GM12878 (cell line): ENCODE results near the gene CRYGD.

Experiments
- BHLHE40 ChIP-seq, 2 experiments: fragments of 450-650 bp in 1 of 2; IDR thresholded peaks; 2 replicates each; pipeline ENCODE4 v1.6.1; 2011 to 2017; ENCODE audit warnings: low read depth in 2 of 2, borderline replicate concordance in 1 of 2, improper control_type of control experiment in 1 of 2, low read length in 1 of 2, mild to moderate bottlenecking in 1 of 2
- CTCF ChIP-seq, 3 experiments: IDR thresholded peaks in 2 of 3; conservative IDR thresholded peaks in 1 of 3; 2 replicates each; pipeline ENCODE4 v1.5.1; 2011; ENCODE audit warnings: low read depth in 3 of 3, low read length in 3 of 3, mild to moderate bottlenecking in 3 of 3, control low read depth in 2 of 3, moderate library complexity in 2 of 3, inconsistent platforms in 1 of 3, mixed read lengths in 1 of 3; ENCODE audit not compliant: control insufficient read depth in 2 of 3, insufficient read depth in 1 of 3; ENCODE audit errors: extremely low read depth in 1 of 3
- MXI1 ChIP-seq: fragments of 150-350 bp; IDR thresholded peaks from 2 replicates; pipeline ENCODE4 v1.6.1; 2011; ENCODE audit warnings: low read depth, mild to moderate bottlenecking, inconsistent platforms, low read length, improper control_type of control experiment
- SMC3 ChIP-seq: IDR thresholded peaks from 2 replicates; pipeline ENCODE4 v1.6.1; 2011; ENCODE audit warnings: low read length, improper control_type of control experiment, borderline replicate concordance

GRCh38 chr2:208125251-208125650 lies 927 bp upstream of the CRYGD start:
- TF ChIP-seq SMC3 (no peak), MXI1 (no peak), CTCF (IDR thresholded peaks at IDR 0.05 in 2 of 3, conservative IDR thresholded peaks at IDR 0.05 in 1 of 3; ENCODE audit: control insufficient read depth in 2 of 3, extremely low read depth in 1 of 3, insufficient read depth in 1 of 3, low read depth in 3 of 3, low read length in 3 of 3) (no peak), BHLHE40 (IDR thresholded peaks at IDR 0.05; ENCODE audit: borderline replicate concordance in 1 of 2, low read depth in 2 of 2, low read length in 1 of 2) (no peak)
